Right lobe of liver (tissue), 6 donors: ENCODE measurements around the gene CDH15. TPM values are rescaled to one million over a fixed set of nuclear protein-coding genes. Genes with fewer than 3 reads are reported as not detected.
"Not testable (repeated sequence)": the region's sequence is repeated elsewhere in the genome, so short reads cannot be mapped to it uniquely, and the experiment has no call there.

ENCODE experiments used
- ATAC-seq, 4 donors: fragments of 200-7000 bp; cut with Tn5 transposase; one replicate each; pipeline ENCODE4 v1.9.1; 2020; ENCODE audit warnings: mild to moderate bottlenecking in 4 of 4, moderate library complexity in 4 of 4
- DNase-seq, 3 donors: peaks; one replicate each; pipeline ENCODE4 v3.0.0-alpha.2; 2020
- H3K27ac ChIP-seq, 3 donors: fragments of 200-600 bp; one replicate each; pipeline ENCODE4 v1.8.0; 2022
- H3K27me3 ChIP-seq, 2 donors: fragments of 200-600 bp; one replicate each; pipeline ENCODE4 v1.8.0; 2022
- H3K36me3 ChIP-seq, 4 donors: fragments of 200-600 bp; sonication (generic) in 1 of 4; one replicate each; pipeline versions ENCODE4 v1.5.1 to v1.8.0; 2017 to 2022; ENCODE audit warnings: control low read depth in 1 of 4
- H3K4me1 ChIP-seq, 4 donors: fragments of 200-600 bp; sonication (generic) in 1 of 4; one replicate each; pipeline versions ENCODE4 v1.5.1 to v1.8.0; 2017 to 2022; ENCODE audit warnings: control low read depth in 1 of 4
- H3K4me3 ChIP-seq, 3 donors: fragments of 200-600 bp; one replicate each; pipeline ENCODE4 v1.8.0; 2022
- H3K9me3 ChIP-seq, 4 donors: fragments of 200-600 bp; sonication (generic) in 1 of 4; one replicate each; pipeline versions ENCODE4 v1.5.1 to v1.8.0; 2017 to 2022; ENCODE audit warnings: control low read depth in 1 of 4
- CTCF ChIP-seq, 4 donors: fragments of 200-600 bp in 3 of 4; fragments of 450-650 bp in 1 of 4; IDR thresholded peaks; one replicate each; pipeline versions ENCODE4 v1.5.1 to v1.8.0; 2016 to 2022; ENCODE audit warnings: antibody characterized with exemption in 4 of 4, mild to moderate bottlenecking in 2 of 4
- POLR2A ChIP-seq: fragments of 450-650 bp; IDR thresholded peaks from one replicate; pipeline ENCODE4 v1.6.1; 2017; ENCODE audit warnings: antibody characterized with exemption, mild to moderate bottlenecking
- WGBS: methylation state at CpG from one replicate; pipeline ENCODE4 v1.1.6; 2018; ENCODE audit warnings: low coverage, low lambda C conversion rate; ENCODE audit not compliant: insufficient coverage; ENCODE audit errors: missing lambda C conversion rate; 5-methylcytosine and 5-hydroxymethylcytosine counted together
- intact Hi-C, 2 donors: fragments of 100-400 bp; cut with DNase I; formaldehyde crosslinking; loops; one replicate each; pipeline versions ENCODE4 v1.11.2 to v1.14.1; 2022
- total RNA-seq, 6 experiments: library from RNA; depleted of rRNA in 2 of 6; stranded (reverse); fragments of >200 nt in 2 of 6; fragmentation: NEBNext Ultra II Directional in 3 of 6; extraction: Animal tissue kit (Norgen Biotek cat#: 25700) in 3 of 6; gene quantifications; one replicate each; pipeline versions ENCODE4 v1.1.0 to v1.2.4, GENCODE V29; 2016 to 2023
- donor health status: DM: no; HTN: yes; CAD: no.
- donor health status: DM: no; HTN: no; CAD: no.
- donor health status: DM: no; HTN: no; CAD: no.
- donor health status: DM: no; HTN: yes; CAD: no.
- donor health status: DM: no; HTN: yes; CAD: no.

Gene CDH15
- total RNA-seq, 6 experiments from 2014 or later, result 0.12 to 3.3 (median 0.15) TPM; not detected in 1

DNA sequence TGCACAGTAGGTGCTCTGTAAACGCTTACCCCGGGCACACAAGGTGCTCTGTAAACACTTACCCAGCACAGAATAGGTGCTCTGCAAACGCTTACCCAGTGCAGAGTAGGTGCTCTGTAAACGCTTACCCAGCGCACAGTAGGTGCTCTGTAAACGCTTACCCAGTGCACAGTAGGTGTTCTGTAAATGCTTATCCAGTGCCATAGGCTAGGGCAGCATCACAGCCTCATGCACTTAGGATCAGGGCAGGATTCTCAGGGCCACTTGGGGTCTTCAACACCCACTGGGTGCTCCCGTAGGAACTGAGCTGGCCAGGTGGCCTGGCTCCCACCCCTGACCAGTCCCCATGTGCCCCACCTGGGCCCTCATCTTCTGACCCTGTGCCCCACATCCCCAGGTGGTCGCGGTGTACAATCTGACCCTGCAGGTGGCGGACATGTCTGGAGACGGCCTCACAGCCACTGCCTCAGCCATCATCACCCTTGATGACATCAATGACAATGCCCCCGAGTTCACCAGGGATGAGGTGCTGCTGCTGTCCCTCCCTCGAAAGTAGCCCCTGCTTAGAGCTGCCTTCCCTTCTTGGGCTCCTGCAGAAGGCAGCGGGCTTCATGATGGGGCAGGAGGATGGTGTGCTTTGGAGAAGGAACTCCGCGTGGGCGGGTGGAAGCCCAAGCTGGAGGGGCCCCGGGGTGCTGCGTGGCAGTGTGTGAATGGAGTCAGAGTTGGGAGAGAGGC lies 15.7 kb downstream of the CDH15 start:
- 32% methylated on average over 3 of the region's 19 CpGs for WGBS
- TF ChIP-seq CTCF (IDR thresholded peaks at IDR 0.05), result no peak
- no peak for TF ChIP-seq POLR2A
- Histone ChIP-seq H3K4me1 (no peaks in the 10 kb centered on the region), H3K27ac (no peak overlapping the region), H3K36me3 (no peaks in the 10 kb centered on the region), H3K27me3 (no peaks in the 10 kb centered on the region), H3K9me3 (no peaks in the 10 kb centered on the region), H3K4me3 (no peak overlapping the region)
- intact Hi-C loops, result no loop called here
- ATAC-seq (peak; percentile 27 to 42 (median 29)), DNase-seq (peak in 2 of 3 donors; percentile 19 to 56)

DNA sequence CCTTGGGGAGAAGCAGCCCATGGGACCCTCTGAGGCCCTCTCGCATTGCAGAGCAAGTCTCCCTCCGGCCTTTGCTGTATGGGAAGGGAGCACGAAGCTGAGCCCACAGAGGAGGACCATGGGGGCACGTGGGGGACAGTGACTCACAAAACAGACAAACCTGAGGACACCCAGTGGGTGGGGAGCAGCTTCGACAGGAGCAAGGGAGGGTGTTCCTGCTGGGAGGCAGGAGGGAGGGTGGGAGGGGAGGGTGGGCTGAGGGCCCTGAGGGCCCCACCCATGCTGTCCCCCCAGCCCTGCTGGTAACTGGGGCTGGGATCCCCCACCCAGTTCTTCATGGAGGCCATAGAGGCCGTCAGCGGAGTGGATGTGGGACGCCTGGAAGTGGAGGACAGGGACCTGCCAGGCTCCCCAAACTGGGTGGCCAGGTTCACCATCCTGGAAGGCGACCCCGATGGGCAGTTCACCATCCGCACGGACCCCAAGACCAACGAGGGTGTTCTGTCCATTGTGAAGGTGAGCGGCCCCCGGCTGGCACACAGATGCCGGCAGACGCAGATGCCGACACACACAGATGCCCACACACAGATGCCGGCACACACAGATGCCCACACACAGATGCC lies 16.3 kb downstream of the CDH15 start:
- peak in 2 of 3 donors; percentile 18 to 50 for DNase-seq

GRCh38 chr16:89188471-89189357 lies 17.2 kb downstream of the CDH15 start:
- H3K27ac ChIP-seq, DNase-seq, H3K27me3 ChIP-seq, ATAC-seq, H3K4me3 ChIP-seq, H3K36me3 ChIP-seq, intact Hi-C loops, H3K4me1 ChIP-seq, H3K9me3 ChIP-seq: not testable (repeated sequence)
- 100% methylated on average over 2 of the region's 25 CpGs for WGBS

More for the DNA sequence above, 16.3 kb downstream of the CDH15 start:
- Histone ChIP-seq H3K27me3 (no peaks in the 10 kb centered on the region), H3K36me3 (no peaks in the 10 kb centered on the region), H3K4me3 (no peak overlapping the region), H3K27ac (no peak overlapping the region), H3K4me1 (no peaks in the 10 kb centered on the region), H3K9me3 (no peaks in the 10 kb centered on the region)
- WGBS, result 53% methylated on average over 3 of the region's 19 CpGs
- TF ChIP-seq POLR2A (no peak), CTCF (IDR thresholded peaks at IDR 0.05) (no peak)
- ATAC-seq, result peak in 1 of 4 donors; percentile 4
- intact Hi-C loops, result no loop called here

GRCh38 chr16:89189358-89190025 lies 17.9 kb downstream of the CDH15 start:
- ATAC-seq (no peak), DNase-seq (peak in 1 of 3 donors; percentile 29)
- Histone ChIP-seq H3K36me3 (no peaks in the 10 kb centered on the region), H3K4me3 (no peak overlapping the region), H3K27ac (no peak overlapping the region), H3K27me3 (no peaks in the 10 kb centered on the region), H3K9me3 (no peaks in the 10 kb centered on the region), H3K4me1 (no peaks in the 10 kb centered on the region)
- WGBS, result 61% methylated on average over 6 of the region's 14 CpGs
- TF ChIP-seq CTCF (IDR thresholded peaks at IDR 0.05) (no peak), POLR2A (no peak)
- intact Hi-C loops, result no loop called here
